Activated naive CD8-positive, alpha-beta T cell treated with anti-CD3 and anti-CD28 coated beads, Interleukin-2, amount 50 U/mL, for 16 hours (primary cell): Measurements from ENCODE around the gene ZSCAN1.

ENCODE experiments used
- DNase-seq: peaks from one replicate; pipeline ENCODE4 v3.0.0-alpha.2; 2020; ENCODE audit warnings: low read depth, low spot score

ZSCAN1 gene

DNA sequence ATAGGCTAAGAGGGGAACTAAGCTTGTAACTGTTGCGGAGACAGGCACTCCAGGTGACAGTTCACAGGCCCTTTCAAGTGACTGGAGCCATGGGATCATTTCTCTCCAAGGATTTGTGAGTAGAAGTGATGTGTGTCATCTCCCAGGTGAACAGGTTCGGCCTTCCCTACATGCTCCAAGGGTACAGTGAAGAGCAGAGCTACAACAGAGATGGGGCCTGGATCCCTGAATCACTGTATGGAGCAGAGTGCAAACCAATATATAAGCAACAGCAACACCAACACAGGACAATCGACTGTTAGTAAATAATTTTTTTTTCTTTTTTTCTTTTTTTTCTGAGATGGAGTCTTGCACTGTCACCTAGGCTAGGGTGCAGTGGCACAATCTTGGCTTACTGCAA, 49.2 kb downstream of the ZSCAN1 start:
- DNase-seq = no peak

GRCh38 chr19:58084596-58085347, 50.9 kb downstream of the ZSCAN1 start:
- DNase-seq = no peak

- DNase-seq = no peak
Observed at GRCh38 chr19:58085348-58085875, 51.6 kb downstream of the ZSCAN1 start.

DNA sequence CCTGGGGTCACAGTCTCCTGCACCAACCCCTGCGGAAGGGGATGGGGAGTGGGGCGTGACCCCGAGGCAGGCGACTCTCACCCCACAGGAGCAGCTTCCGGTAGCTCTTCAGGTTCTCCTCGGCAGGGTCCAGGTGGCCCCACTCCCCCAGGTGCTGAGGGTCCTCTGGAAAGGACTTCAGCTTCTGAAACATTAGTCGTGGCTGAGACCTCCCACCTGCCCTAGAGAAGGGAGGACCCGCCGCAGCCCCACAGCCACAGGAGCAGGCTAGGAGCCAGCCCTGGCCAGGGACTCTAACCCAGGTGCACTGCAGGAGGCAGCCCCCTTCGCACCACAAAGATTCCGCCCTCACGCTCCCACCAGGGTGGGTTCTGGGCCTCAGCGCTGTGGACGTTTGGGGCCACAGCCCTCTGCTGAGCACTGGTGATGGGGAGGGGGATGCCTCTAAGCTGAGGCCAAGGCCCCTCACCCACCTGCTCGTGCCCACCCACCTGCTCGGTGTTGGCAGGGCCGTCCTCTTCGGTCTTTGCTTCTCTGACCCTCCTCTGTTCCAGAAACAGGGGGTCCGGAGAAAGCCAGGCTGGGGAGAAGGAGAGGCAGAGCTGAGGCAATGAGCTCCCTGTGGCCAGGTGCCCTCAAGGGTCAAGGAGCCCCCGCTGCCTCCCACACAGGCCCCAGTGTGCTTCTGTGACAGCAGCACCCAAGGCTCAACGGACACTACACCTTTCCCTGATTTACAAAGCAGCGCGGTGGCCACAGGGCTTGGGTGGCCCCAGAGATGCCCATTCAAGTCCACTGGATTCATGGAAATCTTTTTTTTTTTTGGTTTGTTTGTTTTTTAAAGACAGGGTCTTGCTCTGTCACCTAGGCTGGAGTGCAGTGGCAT, 53.2 kb downstream of the ZSCAN1 start:
- no peak for DNase-seq

DNA sequence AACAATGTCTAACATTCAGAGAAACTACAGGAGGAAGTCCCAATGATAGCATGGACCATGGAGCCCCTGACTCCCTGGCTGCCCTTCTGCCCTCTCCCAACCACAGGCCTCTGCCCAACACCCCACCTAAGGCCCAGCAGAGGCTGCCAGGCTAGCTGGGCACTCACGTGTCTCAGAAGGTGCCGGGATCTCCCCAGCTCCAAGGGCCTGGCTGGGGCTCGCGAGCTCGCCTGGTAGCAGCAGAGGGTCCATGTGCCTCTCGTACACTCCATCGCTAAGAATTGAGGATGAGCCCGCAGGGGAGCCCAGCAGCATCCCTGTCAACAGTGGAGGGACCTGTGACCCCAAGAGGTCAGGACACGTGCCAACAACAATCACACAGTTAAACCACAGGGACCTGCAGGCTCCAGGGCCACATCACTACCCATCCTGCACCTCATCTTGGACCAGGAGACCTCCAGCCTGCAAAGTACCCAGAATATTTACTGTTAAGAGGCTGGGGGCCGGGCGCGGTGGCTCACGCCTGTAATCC, 54.8 kb downstream of the ZSCAN1 start:
- DNase-seq = no peak

GRCh38 chr19:58089846-58090245, 56.0 kb downstream of the ZSCAN1 start:
- DNase-seq = no peak

DNA sequence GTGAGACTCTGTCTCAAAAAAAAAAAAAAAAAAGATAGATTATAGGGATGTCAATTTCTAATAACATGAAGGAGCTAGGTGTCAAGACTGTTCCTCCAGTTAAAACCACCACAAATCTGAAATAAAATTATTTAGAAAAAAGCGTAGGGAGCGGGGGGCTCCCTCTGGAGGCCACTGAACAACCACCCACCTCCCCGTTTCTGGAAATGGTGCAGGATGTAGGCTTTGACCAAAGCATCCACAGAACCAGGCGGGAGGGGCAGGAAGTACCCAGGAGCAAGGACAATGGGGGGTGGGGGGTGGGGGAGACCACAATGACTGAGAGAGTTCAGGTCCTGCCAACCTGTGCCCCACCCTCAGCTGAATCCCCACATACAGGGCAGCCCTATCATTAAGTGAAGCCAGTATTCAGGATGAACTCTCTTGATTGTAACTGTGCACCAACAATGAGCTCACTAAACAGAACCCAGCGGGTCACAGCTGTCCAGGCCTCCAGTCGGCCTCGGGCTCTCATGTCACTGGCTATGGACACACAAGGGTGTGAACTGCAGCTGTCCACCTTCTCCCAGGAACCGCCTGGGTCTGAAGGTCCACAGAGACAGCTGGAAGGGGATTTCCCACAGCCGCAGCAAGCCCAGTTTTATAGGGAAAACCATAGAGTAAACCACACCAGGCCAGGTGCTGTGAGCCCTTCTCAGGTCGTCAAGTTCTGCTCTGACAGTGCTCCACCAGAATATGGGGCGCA, 57.6 kb downstream of the ZSCAN1 start:
- no peak for DNase-seq

DNA sequence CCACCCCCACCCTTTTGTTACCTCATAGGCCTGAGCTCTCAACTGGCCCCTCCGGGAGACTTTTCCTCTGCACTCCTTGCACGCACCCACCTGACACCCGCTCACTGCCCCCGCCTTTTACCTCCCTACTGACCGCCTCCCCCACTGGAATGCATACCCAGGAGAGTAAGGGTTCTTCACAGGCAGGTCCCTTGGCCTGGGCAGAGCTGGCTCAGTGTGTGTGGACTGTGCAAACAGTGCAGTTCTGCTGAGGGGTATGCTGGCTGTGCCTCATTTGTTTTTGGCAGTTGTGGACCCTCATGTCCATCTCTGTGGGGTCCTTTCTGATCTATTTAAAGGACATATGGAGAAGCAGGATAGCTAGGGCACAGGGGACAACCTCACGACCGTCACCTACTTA, 59.2 kb downstream of the ZSCAN1 start:
- no peak for DNase-seq

DNA sequence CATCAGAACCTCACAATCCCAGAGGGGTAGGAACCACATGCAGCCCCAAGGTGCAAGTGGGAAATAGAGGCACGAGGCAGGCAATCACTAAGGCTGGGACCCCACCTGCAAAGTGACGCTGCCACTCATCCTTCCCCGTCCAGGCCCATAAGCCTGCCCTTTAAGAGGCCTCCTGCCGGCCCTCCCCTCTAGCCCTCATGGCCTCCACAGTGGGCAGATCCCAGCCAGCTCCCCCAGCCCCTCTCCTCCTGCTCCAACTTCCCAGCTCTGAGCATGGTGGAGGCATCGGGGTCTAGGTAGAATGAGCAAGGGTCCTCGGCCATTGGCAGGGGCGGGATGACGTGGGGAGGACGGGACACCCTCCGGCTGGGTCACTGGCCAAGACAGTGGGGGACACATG, 61.5 kb downstream of the ZSCAN1 start:
- DNase-seq = no peak

DNA sequence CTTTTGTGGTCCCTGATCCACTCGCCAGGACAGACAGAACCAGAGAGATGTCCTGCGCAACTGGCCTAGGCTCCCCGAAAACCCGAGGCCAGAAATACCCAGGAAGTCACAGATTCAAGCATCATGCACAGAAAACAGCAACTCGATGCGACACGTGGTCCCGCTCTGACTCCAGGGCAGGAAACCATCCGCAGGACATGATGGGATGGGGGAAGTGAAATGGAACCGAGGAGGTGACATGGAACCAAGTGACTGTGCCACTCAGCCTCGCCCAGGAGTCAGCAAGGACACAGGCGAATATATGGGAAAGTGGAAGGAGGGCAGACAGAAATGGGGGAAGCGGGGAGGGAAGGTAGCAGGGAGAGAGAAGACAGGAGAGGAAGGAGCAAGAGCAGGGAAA, 63.1 kb downstream of the ZSCAN1 start:
- DNase-seq = no peak

DNA sequence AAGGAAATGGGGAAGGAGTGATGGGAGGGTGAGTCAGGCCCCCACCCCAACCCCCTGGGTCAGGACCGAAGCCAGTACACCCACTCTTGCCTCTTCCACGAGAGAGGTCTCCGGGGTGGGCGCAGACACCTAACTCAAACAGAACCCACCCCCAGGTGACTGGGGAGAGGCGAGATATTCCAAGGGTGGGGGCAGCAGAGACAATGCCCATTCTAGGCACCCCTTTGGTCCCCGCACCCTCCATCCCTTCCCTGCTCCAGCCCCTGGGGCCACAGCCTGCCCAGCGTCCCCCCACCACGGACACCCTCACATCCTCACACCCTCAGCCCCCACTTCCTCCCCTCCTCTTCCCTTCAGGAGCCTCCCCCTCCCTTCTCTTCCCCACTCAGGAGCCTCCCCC, 63.5 kb downstream of the ZSCAN1 start:
- DNase-seq = no peak

GRCh38 chr19:58097781-58098681, 64.2 kb downstream of the ZSCAN1 start, which contains the start of gene ZSCAN18:
Gene ZSCAN18 (minus strand): TSS chr19:58098231. CDS start chr19:58090267, 7,964 bp downstream.
- DNase-seq = peak; percentile 93

GRCh38 chr19:58098682-58098998, 64.8 kb downstream of the ZSCAN1 start:
- no peak for DNase-seq
